IPS-20b (cell line): Measurements from ENCODE around the gene LIMCH1.

ENCODE experiments used
- H3K27ac ChIP-seq: one replicate; pipeline ENCODE4 v1.5.1; 2013; ENCODE audit warnings: low read length
- H3K27me3 ChIP-seq: 2 replicates; pipeline ENCODE4 v1.6.1; 2013; ENCODE audit warnings: mild to moderate bottlenecking, low read length, inconsistent platforms; ENCODE audit not compliant: insufficient read depth
- H3K36me3 ChIP-seq: 2 replicates; pipeline ENCODE4 v1.6.1; 2013; ENCODE audit warnings: low read depth, mild to moderate bottlenecking, inconsistent platforms, low read length, moderate library complexity; ENCODE audit not compliant: insufficient read depth
- H3K4me1 ChIP-seq: 2 replicates; pipeline ENCODE4 v1.6.1; 2013; ENCODE audit warnings: mild to moderate bottlenecking, control low read depth, inconsistent platforms, low read length, moderate library complexity; ENCODE audit not compliant: insufficient read depth
- H3K4me3 ChIP-seq: 2 replicates; pipeline ENCODE4 v1.5.1; 2013; ENCODE audit warnings: mild to moderate bottlenecking, low read length, inconsistent platforms
- H3K9ac ChIP-seq: 2 replicates; pipeline ENCODE4 v1.6.1; 2013; ENCODE audit warnings: low read depth, mild to moderate bottlenecking, inconsistent platforms, low read length, moderate library complexity
- H3K9me3 ChIP-seq: 2 replicates; pipeline ENCODE4 v1.6.1; 2013; ENCODE audit warnings: mild to moderate bottlenecking, low read depth, low read length, inconsistent platforms; ENCODE audit not compliant: insufficient read depth

LIMCH1 gene

DNA sequence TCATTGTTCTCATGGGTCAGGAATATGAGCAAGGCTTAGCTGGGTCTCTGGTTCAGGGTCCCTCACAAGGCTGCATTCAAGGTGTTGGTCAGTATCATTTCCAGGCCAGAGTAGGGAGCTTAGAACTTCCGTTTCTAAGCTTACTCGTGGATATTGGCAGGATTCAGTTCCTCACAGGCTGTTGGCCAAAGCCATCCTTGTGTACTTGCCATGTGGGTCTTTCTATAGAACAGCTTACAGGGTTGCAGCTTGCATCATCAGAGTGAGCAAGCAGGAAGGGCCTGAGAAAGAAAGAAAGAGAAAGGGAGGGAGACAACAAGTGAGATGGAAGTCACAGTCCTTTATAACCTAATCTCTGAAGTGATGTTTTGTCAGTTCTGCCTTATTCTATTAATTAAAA is 5.1 kb upstream of the LIMCH1 start:
- no peak overlapping the region for H3K27ac ChIP-seq
- no peaks in the 10 kb centered on the region for H3K36me3 ChIP-seq
- no peak overlapping the region for H3K4me3 ChIP-seq
- no peaks in the 10 kb centered on the region for H3K9me3 ChIP-seq
- no peaks in the 10 kb centered on the region for H3K27me3 ChIP-seq
- peaks cover 5% of the 10 kb centered on the region; the same call in 1 of the 2 replicates for H3K4me1 ChIP-seq
- H3K9ac ChIP-seq = no peak overlapping the region

DNA sequence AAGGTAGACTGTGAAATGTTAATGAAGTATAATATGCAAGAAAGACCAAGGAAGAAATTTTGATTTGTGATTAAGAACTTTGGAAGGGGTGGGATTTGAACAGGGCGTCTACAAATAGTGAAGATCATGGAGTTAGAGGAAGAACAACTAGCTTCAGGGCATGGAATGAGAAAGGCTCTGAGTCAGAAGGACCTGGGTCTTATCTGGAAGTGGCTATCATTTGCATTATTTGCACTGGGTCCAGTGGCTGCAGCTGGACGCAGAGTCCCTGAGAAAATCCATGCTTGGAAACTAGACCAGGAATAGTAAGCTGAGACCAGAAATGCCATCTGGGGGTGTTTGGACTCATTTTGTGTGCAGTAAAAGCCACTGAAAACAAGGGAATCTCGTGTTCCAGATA is 4.3 kb upstream of the LIMCH1 start:
- Histone ChIP-seq H3K9ac (no peak overlapping the region), H3K4me3 (no peak overlapping the region), H3K4me1 (peaks cover 7% of the 10 kb centered on the region; the same call in 1 of the 2 replicates), H3K27ac (no peak overlapping the region), H3K9me3 (no peaks in the 10 kb centered on the region), H3K36me3 (no peaks in the 10 kb centered on the region), H3K27me3 (no peaks in the 10 kb centered on the region)

DNA sequence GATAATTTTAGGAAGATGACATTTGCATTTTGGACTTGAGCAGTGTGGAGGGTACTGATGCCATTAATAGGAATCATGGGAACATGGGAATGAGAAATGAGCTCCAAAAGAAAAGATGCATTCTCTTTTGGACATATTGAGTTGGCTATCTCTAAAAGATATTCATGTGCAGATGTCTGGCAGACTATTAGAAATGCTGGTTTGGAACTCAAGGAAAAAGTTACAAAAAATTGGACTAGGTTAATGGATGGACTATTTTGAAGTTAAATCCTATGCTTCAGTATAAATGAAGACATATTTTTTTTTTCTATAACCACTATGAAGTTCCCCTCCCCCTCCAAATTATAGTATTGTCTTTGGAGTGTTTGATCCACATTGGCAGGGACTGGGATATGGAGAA is 3.6 kb upstream of the LIMCH1 start:
- H3K4me3 ChIP-seq = no peak overlapping the region
- H3K9ac ChIP-seq = no peak overlapping the region
- no peaks in the 10 kb centered on the region for H3K27me3 ChIP-seq
- no peaks in the 10 kb centered on the region for H3K36me3 ChIP-seq
- H3K9me3 ChIP-seq = no peaks in the 10 kb centered on the region
- H3K27ac ChIP-seq = no peak overlapping the region
- peaks cover 7% of the 10 kb centered on the region; the same call in 1 of the 2 replicates for H3K4me1 ChIP-seq

DNA sequence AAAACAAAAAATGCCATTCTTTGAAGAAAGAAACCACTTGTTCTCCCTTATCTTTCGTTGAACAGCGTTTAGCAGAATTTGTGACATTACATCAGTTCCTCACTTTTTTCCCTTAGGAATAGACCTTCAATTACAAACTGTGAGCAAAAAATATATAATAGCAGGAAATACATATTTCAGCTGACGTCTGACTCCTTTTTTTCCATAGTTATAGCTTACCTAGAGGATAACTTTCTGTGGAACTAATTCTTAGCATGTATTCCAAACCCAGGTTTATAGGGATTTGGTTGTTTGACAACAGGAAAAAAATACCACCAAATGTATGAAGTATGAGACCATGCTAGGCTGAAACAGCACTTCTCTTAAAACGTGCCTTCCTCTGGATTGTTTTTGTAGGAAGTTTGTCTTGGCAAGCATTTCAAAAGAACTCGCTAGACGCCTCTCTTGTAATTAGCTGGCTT is 2.0 kb upstream of the LIMCH1 start:
- no peak overlapping the region for H3K9ac ChIP-seq
- no peak overlapping the region for H3K4me3 ChIP-seq
- no peaks in the 10 kb centered on the region for H3K36me3 ChIP-seq
- H3K27ac ChIP-seq = no peak overlapping the region
- no peaks in the 10 kb centered on the region for H3K9me3 ChIP-seq
- H3K27me3 ChIP-seq = no peaks in the 10 kb centered on the region
- H3K4me1 ChIP-seq = peaks cover 7% of the 10 kb centered on the region; the same call in 1 of the 2 replicates

DNA sequence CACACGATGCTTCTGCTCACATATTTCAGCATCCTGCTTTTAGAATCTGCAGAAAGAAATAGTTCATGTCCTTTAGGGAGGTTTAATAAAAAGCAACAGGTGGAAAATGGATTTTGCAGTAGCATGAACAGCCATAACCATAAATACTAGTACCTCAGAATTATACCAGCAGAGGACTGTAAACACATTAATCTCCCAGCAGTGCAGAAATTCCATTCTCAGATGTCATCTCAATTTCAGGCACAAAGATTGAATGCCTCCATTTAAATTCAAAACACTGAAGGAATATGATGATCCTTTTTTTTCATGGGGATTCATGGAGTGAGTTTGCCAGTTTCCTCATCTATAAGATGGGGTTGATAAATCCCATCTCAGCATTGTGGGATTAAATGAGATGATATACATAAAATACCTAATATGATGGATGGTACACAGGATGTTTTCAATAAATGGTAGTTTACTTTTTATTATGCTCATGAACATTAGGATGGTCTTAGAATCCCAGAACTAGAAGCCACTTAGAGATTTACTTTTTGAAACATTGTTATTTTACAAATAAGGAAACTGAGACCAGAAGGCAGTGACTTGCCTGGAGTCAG is 566 bp upstream of the LIMCH1 start:
- Histone ChIP-seq H3K27ac (no peak overlapping the region), H3K9ac (no peak overlapping the region), H3K4me1 (peaks cover 12% of the 10 kb centered on the region; the same call in 1 of the 2 replicates), H3K36me3 (no peaks in the 10 kb centered on the region), H3K9me3 (no peaks in the 10 kb centered on the region), H3K4me3 (no peak overlapping the region), H3K27me3 (no peaks in the 10 kb centered on the region)

DNA sequence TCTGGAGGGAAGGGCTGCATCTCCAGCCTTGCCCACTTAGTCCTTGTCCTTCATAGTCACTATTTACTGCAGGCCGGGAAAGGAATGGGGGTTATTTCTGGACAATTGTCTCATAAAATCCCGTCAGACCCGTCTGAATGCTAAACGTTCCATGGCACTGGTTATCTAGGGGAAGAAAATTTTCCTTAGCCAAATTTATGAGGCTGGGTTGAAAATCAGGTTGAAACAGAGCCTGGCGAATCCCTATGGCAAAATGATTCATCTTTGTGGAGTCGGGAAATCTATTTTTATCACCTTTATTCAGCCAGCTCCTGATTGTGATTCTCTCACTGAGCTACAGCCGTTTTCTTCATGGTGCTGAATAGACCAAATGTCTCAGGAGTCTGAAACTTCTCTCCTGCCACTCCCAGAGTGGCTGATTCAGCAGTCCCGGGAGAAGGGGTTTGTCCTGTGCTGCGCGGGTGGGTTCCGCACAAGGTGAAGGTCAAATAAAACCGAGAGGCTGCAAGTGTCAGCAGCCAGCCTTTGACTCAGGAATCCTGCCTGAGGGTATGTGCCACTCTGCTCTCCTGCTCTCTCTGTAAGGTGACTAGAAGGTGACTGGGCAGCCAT is 1.0 kb downstream of the LIMCH1 start:
- Histone ChIP-seq H3K4me1 (peaks cover 17% of the 10 kb centered on the region; the same call in 1 of the 2 replicates), H3K9ac (no peak overlapping the region), H3K36me3 (no peaks in the 10 kb centered on the region), H3K27ac (no peak overlapping the region), H3K4me3 (no peak overlapping the region), H3K27me3 (no peaks in the 10 kb centered on the region), H3K9me3 (no peaks in the 10 kb centered on the region)

DNA sequence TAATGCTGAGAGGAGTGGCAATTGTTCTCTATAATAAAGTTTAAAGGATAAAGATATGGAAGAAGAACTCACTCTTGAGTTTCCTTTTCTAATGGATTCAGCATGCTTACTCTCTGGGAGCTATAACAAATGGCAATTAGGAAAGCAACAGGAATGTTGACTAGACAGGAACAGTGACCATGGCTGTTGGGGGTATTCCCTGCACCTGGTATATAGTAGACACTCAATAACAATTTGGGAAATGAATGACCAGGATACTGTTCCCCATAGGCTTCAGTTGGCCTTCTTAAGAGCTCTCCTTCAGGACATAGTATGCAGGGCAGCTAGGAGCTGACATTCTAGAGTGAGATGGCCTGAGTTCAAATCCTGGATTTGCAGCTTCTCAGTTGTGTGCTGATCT is 1.8 kb downstream of the LIMCH1 start:
- Histone ChIP-seq H3K27me3 (no peaks in the 10 kb centered on the region), H3K9me3 (no peaks in the 10 kb centered on the region), H3K4me1 (peaks cover 17% of the 10 kb centered on the region; the same call in 1 of the 2 replicates), H3K9ac (no peak overlapping the region), H3K4me3 (no peak overlapping the region), H3K27ac (no peak overlapping the region), H3K36me3 (no peaks in the 10 kb centered on the region)

DNA sequence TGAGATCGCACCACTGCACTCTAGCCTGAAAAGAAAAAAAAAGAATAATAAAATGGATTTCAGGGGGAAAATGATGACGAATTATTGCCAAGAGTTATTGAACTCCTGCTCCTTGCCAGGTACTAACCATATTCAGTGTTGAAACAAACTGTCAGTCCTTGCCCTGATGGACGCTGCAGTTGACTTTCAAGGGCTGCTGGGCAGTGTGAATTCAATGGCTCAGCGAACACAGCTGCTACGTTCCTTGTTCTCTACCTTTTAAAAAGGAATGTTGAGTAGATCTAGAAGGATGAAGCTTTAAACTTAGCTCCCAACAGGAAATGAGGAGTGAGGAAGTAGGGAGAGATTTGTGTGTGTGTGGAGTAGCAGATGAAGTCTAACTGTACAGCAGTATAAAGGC is 2.7 kb downstream of the LIMCH1 start:
- no peak overlapping the region for H3K9ac ChIP-seq
- H3K27ac ChIP-seq = no peak overlapping the region
- no peaks in the 10 kb centered on the region for H3K27me3 ChIP-seq

DNA sequence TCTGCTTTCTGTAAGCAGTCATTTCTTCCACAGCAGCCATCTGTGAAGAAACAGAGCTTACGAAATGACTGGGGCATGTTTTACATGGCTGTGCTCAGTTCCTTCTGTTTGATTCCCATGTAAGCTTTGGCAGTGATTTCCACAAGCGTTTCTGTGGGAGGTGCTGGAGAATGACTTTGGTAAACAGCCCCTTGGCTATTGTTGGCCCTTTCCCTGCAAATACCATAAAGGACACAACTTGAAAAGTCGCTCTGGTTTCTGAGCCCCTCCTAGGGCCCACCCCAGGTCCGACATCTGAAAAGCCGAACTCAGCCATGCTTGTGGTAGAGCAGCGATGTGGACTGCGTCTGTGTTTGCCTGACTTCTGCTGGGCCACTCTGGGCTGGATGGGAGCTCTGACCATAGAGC is 3.7 kb downstream of the LIMCH1 start:
- H3K27ac ChIP-seq = no peak overlapping the region
- no peaks in the 10 kb centered on the region for H3K27me3 ChIP-seq
- H3K36me3 ChIP-seq = no peaks in the 10 kb centered on the region
- H3K9ac ChIP-seq = no peak overlapping the region
- H3K9me3 ChIP-seq = no peaks in the 10 kb centered on the region
- H3K4me3 ChIP-seq = no peak overlapping the region
- H3K4me1 ChIP-seq = peaks cover 17% of the 10 kb centered on the region; the same call in 1 of the 2 replicates

More for the DNA sequence above, 2.7 kb downstream of the LIMCH1 start:
- H3K36me3 ChIP-seq = no peaks in the 10 kb centered on the region
- H3K4me3 ChIP-seq = no peak overlapping the region
- no peaks in the 10 kb centered on the region for H3K9me3 ChIP-seq
- peaks cover 17% of the 10 kb centered on the region; the same call in 1 of the 2 replicates for H3K4me1 ChIP-seq

DNA sequence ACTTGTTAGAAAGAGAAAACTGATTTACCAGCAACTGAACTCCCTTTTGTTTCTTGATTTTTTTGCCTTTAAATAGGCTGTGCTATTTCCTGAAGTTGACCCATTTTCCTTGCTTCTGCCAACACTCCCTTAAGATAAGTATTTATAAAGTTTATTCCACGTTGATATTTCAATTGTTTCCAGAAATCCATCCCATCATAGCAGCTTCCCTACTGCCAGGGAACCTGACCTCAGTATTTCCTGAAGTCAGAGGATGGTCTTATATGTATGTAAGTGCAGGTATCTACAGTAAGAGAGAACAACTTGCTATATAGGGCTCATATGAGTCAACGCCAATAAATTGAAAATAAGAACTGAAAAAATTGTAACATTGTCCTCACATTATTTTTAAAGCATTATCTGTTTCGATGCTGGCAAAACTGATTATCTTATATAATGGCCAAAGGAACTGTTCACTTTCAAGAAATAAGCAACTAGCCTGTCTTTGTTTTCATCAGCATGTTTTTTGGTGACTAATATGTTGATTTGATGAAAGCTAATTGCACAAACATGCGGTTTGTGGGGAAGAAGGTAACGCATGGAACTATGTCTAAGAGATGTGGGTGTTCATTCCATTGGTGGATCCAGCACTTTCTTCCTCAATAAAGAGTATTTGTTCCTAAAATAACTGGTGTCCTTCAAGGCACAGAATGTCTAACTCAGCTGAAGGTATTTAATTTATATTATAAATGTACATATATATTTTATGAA is 4.7 kb downstream of the LIMCH1 start:
- no peak overlapping the region for H3K9ac ChIP-seq
- H3K9me3 ChIP-seq = no peaks in the 10 kb centered on the region
- no peak overlapping the region for H3K27ac ChIP-seq
- no peaks in the 10 kb centered on the region for H3K27me3 ChIP-seq
- H3K36me3 ChIP-seq = no peaks in the 10 kb centered on the region
- peaks cover 13% of the 10 kb centered on the region; the same call in 1 of the 2 replicates for H3K4me1 ChIP-seq
- H3K4me3 ChIP-seq = no peak overlapping the region

DNA sequence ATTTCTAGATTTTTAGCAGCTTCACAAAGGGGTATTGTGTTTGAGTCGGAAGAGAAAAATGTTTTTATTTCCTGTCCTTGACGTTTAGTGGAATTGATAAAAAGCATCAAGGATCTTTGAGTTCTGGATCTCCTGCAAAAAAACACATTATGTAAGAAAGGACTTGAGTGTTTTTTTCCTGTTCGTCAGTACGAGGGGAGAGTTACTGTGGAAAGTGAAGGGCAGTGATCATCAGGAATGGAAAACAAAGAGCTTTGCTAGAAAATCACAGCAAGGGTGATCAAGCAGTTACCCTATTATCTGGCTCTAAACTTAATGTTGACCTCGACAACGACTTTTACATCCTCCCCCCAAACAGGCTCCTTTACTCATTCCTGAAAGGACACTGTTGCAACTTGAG is 7.3 kb downstream of the LIMCH1 start:
- Histone ChIP-seq H3K9ac (no peak overlapping the region), H3K36me3 (no peaks in the 10 kb centered on the region), H3K4me3 (no peak overlapping the region), H3K27ac (no peak overlapping the region), H3K9me3 (no peaks in the 10 kb centered on the region), H3K4me1 (peaks cover 10% of the 10 kb centered on the region; the same call in 1 of the 2 replicates), H3K27me3 (no peaks in the 10 kb centered on the region)
